Left kidney (tissue), 2 donors: ENCODE results near the gene PRKAR1B. TPM values are rescaled to one million over a fixed set of nuclear protein-coding genes. Genes with fewer than 3 reads are reported as not detected.

ENCODE experiments used
- DNase-seq: peaks from one replicate; pipeline ENCODE4 v3.0.0-alpha.2; 2013
- polyA plus RNA-seq: library from polyadenylated mRNA; unstranded; fragments of 120-200 nt; gene quantifications from one replicate; pipeline ENCODE4 v1.2.1, GENCODE V29; 2013; ENCODE audit not compliant: insufficient read length

PRKAR1B gene
- polyA plus RNA-seq, 1 donor: 33.7 TPM

DNA sequence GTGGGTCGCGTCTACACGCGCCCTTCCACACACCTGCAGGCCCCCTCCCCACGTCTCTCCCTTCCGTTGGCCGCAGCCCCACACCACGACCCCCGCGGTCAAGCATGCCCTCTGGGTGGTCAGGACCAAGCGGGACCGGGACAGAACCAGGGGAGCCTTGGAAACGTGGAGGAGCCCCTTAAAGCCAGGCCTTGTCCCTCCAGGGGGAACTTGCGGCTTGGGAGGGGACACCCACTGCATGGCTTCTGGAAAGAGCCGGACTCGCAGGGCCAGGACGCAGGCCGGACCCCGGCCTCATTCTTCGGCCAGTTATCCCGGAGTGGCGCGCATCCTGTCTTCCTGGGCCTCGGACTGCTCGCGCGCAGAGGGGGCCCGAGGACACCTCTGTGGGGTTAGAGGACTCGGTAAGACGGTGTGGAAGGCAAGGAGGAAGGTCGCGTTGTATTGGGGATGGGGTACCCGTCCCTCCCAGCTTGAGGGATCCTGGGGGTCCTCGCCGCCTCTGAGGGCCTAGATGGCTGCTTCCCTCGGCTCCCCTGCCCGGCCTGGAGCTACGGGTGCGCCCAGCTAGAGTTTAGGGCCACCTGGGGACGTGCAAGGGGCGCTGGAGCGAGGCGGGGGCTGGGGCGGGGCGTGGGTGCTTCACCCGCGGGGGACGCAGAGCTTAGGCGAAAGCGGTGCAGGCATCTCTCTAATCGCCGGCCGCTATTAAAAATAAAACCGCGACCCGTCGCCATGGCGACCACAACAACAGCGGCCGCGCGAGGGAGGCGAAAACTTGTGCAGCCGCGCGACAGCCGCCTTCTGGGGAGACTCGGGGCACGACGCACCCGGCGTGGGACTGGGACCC is 205.6 kb downstream of the PRKAR1B start:
- DNase-seq: peak; percentile 68

DNA sequence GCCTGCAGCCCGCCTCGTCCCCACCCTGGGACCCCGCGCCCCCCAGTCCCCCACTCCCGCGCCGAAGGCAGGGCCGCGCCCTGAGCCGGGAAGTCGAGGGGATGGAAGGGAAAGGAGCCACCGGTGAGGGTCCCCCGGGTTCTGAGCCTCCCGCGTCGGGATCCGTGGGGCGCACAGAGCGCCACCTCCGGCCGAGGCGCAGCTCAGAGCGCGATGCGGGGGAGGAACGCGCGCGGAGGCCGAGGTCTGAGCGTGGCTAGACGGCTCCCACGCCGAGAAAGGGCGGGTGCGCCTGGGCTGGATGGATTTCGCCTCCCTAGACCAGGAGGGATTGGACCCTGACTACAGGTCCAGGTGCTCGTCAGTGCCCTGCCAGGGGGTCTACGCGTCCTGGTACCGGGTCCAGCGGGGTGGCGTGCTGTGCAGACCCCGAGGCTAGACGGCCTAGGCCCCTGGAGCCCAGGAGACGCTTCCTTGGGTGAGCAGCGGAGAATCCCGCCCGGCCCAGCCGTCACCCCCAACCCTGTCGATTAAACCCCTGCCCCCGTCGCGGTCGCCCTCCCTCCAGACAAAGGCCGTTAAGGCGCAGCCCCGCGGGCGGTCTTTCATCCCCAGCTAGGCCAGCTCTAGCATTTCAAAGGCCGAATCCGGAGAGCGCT is 206.4 kb downstream of the PRKAR1B start:
- peak; percentile 47 for DNase-seq

DNA sequence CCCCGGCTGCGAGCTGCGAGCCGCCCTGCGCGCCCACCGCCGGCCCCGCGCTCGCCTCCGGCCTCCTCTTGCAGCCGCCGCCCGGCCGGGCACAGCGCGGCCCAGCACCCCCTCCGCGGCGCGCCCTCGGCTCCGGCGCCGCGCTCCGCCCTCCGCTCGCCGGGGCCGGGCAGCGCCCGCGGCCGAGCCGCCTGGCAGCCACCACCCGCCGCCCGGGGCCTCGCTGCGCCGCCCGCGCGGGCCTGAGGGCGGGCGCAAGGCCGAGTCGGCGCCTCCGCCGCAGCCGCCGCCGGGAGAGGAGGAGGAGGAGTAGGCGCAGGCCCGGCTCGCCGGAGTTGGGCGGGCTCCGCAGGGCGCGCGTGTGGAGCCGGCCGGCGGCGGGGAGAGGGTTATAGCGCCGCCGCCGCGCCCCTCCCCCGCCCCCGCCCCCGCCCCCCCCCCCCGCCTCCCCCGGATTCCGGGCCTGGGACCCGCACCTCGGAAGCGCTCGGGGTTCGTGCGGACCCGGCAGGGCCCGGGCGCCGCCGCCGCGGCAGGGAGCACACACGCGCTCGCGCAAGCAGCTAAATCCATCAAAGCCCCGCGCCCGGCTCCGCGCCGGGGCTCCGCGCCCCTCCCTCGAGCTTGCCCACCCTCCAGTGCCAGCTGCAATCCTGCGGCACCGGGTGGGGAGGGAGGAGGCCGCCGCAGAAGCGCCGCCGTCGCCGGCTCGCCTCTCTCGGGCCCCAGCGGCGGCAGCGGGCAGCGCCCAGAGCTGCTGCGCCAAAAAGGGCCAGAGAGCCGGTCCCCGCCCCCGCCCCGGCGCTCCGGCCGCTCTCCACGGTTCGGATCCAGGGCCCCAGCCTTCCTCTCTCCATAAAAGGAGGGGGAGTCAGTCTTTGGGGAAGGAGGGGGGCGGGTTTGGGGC is 207.3 kb downstream of the PRKAR1B start, which contains the start of gene PDGFA:
PDGFA (minus strand) TSS at position 363 of the 907 bp plus-strand sequence. CDS start 845 bp downstream, outside the sequence.
- peak; percentile 56 for DNase-seq

DNA sequence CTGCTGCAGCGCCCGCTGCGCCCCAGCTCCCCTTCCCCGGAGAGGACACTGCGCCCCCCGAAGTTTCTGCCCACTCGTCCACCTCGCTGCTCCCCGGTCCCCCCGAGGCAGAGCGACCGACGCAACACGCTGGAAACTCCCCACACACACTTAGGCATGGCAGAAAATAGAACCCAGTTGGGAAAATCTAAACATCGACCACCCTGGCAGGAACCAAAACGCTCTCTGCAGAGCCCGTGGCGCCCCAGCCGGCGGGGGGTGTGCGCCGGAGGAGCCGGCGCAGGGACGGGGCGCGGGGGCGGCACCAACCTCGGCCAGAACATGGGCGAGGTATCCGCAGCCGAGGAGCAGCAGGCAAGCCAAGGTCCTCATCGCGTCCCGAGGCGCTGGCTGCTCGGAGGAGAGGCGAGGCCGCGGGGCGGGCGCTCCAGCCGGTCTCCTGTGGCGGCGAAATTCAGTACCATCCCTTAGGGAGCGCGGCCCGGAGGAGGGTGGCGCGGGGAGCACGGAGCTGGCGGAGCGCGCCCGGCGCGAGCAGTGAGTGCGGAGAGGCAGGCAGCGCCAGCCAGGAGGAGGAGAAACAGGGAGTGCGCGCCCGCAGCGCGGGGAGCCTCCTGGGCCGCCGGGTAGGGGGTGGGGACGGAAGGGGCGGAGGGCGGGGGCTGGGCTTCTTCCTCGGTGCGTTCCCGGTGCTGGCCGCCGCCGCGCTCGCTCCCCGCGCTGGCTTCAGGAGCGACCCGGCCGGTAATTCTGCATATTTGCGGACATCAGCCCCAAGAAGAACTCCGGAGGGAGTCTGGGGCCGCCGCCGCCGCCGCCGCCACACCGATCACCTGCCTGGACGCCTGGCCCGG is 208.2 kb downstream of the PRKAR1B start:
- DNase-seq: peak; percentile 80

DNA sequence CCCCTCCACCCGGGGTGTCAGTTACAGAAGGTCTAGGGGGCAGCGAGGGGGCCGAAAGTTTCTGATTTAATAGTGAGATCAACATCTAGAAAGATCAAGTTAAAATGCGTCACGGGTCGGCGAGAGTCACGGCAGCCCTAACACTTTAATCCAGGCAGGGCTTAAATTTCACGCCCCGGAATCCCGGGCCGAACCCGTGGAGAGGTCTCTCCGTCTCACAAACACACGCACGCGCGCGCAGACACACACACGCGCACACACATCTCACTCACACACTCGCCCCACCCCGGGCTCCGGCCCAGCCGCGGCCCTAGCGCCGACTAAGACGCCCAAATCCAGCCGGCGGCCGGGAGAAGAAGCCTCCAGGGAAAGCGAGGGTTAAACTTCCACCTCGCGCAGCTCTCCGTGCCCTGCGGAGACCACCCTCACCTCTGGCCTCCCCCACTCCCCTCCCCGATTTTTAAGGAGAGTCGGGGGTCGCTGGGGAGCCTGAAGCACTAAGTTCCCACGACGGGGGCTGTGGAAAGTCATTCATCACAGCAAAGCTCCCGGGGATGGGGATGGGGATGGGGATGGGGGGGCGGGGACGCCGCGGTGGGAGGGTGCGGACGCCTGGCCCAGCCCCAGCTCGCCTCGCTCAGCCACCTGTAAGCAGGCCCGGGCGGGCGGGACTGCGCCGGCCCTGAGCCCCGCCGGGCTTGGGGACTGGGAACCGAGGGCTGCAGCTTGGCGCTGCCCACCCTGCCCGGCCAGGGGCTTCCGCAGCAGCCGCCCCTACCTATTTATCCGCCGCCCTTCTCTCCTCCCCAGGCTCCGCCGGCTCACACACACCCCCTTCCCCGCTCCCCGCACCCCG is 209.1 kb downstream of the PRKAR1B start:
- DNase-seq: peak; percentile 41

DNA sequence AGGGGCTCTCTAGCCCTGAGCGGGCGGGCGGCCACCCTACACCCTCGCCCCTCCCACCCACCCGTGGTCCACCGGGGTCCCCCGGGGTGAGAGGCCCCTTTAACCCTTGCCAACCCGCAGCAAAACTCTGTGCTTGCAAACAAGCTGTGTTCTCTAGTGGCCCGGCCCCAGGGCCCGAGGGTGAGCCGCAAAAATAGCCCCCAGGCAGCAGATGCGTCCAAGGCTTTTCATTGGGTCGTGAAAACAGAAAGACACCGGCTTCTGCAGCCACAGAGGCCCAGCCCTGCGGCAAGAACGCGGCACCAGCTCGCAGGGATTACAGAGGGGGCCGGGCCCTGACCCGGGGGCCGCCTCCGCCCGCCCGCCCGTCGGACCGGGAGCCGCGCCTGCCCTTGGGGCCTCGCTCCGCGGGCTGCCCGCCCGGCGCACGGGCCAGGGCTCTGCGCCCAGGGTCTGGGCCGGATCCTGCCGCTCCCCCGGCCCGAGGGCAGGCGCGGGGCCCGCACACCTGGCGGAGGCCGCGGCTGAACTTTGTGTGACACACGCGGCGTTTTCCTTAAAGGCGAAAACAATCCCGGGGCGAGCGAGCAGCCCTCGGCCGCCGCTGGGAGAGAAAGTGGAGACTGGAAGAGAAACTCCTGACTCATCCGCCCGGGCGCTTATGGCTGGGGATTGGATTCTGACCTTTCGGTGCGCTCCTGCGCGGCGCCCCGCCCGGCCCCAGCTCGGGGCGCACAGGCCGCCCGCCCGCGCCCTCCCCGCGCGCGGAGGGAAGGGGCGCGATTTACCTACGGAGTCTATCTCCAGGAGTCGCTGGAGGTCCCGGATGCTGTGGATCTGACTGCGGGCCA is 210.2 kb downstream of the PRKAR1B start:
- peak; percentile 36 for DNase-seq

DNA sequence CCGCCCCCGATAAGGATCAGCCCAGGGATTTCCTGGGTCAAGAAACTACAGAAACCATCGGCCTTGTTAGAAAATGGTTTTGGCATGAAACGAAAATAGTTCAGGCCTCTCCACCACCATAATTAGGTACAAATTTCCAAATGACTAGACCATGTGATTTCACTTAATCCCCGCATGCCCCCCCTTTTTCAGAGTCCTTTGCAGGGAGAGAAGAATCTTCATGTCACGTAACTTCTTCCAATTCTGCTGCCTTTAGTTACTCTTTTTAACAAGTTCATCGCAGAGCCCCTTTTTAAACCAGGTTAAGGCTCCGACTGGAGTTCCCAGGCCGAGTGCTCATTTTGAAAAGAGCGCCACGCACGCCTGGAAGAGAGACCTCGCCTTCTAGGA is 210.9 kb downstream of the PRKAR1B start:
- DNase-seq: no peak

DNA sequence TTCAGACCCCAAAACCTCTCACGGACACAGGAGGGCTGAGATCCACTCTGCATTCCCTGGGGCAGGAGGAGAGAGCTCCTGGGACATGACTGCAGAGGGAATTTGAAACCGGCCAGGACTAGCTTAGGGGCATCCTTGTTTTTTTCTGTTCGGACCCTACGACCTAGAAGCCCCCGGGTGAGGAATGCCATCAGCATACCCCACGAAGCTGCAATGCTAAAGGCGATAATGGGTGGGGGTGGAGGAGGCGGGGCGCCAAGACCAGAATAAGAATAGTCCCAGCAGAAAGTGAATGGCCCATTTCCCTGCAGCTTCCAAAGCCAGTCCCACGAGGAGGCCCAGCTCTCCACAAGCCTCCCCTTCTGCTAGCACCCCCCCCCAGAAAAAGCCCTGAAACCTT is 211.5 kb downstream of the PRKAR1B start:
- no peak for DNase-seq

DNA sequence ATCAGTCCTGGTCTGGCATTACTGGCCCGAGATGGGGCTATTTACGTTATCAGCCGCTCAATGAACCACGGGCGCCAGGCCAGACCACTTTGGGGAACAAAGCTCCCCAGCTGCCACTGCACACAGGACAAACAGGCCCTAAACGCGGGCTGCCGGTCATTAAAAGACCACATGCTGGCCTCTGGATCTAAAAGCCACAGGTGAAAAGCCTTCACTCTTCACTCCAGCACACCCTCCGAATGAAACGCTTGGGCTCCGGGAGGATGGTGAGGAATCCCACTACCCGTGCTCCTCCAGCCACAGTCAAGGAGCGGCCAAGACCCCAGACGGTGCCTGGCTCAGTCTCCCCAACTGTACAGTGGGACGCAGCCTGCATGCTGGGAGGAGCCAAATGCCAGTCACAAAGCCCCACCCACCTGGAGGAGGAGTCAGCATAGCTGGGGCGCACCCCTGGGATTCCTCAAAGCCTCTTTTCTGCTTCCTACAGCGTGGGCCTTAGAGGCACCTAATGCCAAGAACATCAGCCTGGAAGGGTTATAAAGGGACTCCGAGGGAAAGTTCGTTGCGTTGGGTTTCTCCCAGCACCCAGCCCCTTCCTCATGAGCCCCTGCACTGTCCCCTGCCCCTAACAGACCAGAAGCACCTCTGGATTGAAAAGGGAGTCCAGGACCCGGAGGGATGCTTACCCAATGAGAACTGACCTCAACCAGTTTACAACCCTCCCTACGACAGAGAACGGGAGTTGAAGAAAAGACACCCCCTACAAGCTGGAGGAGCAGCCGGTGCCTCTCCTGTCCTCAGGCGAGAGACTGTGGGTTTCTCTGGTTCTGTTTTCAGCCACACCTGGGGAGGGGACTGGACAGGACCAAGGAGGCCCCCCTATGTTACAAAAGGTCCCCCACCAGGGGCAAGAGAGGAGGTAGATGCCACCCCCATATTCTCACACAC is 212.2 kb downstream of the PRKAR1B start:
- DNase-seq: no peak

DNA sequence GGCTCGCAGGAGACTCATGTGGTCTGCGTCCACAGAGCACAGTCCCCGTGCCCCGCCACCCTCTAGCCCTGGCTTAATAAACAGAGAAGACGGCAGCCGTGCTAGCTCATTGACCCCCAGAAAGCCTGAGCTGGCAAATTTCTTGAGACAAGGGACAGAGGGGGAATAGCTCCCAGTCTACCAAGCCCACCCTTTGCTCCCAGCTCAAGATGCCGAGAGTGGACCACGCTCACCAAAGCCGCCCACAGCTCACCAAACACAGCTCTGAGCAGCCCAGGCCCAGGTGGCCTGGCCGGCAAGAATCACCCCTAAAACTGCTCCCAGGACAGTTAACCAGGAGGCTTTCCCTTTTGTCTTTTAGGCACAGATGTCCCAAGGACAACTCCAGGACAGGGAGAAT is 212.8 kb downstream of the PRKAR1B start:
- DNase-seq: no peak

DNA sequence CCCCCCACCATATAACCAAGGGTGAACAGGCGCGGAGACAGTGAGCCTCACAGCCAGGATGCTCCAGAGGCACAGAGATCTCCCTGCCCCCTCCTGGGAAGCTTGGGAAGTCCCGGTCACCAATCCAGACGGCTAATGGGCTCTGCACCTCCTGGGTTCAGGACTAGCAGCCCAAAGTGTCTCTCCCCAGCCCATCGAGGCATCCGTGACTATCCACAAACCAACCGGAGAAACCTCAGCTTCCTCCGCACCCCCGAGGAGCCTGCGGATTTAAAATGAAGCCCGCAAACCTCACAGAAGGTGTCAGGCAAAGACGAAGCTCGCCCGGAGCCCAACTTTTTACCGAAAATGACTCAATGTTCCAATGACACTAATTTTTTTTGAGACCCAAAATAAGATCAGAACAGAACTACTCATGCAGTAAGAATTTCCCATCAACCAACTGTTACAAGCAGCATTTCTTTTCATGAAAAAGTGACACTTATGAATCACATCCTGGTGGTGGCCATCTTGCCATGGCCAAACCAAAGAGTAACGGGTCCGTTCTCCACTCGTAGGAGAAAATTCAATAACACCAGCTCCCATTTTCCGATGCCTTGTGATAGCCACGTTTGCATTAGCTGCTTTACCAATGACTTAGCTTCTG is 213.4 kb downstream of the PRKAR1B start:
- no peak for DNase-seq

DNA sequence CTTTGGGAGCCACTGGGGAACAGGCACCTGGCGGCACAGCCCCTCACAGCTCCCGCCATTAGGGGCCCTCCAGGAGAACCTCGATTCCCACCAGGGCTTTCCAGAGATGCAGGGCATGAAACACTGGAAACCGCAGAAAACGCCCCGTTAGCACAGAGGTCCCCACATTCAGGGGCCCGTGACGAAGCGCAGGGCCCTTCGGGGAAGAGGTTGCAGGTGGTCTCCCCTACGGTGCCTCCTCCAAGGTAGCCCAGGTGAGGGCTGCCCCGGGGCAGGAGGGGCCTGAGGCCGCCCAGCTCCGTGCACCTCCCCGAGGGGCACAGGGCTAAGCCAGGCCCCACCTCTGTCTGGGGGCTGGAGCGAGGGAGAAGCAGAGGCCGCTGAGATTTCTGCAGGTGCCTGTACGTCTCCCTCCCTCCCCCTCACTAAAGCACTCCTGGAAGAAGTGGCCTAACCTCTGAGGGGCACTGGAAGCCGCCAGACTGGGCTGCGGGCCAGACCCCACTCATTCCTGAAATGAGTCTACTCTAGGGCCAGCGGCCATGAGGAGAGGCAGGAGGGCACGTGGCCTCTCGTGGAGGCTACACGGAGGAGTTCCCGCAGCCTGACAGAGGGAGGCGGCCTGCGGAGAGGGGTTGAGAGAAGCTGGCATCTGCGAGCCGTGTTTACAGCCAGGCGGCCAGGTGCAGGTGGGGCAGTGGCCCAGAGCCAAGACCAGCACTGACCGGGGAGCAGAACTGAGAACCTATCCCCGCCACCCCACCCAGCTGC is 214.4 kb downstream of the PRKAR1B start:
- DNase-seq: no peak

DNA sequence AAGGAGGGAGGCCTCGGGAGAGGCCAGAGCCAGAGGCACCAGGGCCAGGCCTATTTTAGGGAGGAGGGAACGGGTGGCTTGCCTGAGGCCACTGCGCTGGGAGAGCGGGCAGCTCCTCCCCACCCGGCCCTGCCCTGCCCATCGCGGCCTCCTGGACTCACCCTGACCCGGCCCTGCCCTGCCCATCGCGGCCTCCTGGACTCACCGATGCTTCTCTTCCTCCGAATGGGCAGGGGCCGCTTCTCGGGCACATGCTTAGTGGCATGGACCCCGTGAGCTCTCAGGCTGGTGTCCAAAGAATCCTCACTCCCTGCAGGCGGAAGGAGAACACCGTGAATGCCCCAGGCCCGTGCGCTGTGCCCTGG is 215.0 kb downstream of the PRKAR1B start:
- DNase-seq: no peak

DNA sequence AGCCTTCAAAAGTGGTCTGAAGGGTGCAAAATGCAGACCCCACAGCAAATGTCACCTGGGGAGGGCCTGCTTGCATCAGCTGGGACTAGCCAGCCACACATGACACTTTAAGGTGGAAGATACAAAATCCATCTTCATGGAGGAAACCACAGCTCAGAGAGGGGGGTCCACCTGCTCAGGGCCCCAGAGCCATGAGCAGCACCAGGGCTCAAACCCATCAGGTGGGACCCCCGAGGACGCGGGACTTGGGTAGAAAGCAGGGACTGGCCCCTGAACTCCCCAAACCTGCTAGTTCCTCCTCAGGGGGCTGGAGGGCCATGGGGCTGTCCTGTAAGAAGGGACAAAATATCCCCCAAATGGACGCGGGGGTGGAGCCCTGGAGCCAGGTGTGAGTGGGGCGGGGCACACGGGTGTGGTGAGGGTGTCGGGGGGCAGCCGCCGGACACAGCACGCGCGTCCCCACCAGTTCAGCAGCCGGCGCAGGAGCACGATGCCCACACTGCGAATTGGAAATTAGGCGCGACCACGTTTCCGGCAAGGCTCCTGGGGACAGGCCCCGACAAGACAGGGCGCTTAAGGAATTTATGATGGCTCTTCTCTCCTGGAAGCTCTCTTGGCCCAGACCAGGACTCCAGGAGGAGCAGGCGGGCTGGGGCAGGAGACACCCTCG is 215.5 kb downstream of the PRKAR1B start:
- DNase-seq: no peak

DNA sequence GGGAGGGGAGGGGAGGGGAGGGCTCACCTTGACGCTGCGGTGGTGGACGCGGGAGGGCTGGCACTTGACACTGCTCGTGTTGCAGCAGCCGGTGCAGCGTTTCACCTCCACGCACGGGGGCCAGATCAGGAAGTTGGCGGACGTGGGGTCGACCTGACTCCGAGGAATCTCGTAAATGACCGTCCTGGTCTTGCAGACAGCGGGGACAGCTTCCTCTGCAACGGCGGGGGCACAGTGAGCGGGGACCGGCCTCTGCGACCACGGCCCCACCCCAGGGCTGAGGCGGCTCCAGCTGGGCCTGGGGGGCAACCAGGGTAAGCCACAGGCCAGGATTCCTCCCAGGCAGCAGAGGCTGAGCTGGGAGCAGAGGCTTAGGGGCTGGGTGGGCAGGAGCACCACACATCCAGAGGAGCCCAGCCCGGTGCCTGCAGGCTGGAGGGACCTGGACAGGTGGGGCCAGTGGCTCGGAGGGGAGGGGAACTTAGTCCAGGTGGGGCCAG is 216.2 kb downstream of the PRKAR1B start:
- DNase-seq: no peak

DNA sequence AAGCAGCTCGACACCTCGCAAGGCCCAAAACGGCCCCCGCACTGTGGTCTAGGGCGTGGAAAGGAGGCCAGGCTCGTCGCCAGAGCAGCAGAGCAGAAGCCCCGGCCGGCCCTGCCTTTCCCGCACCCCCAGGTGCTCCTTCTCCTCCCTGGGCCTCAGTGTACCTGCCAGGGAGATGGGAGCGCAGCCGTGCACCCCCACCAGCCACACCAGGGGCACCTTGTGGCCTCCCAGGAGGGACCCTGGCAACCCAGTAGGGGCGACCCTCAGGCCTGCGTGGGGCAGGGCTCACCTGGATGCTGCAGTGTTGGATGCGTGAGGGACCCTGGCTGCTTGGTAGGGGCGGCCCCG is 217.0 kb downstream of the PRKAR1B start:
- no peak for DNase-seq
